GM18511 (cell line): ENCODE results near the gene CRELD2.
A peak's percentile ranks its signal among the peaks of the same experiment; 100 is the strongest.

ENCODE experiments used
- ATAC-seq: cut with Tn5 transposase; IDR thresholded peaks from one replicate; pipeline ENCODE4 v1.9.1; 2021; ENCODE audit warnings: mild to moderate bottlenecking, moderate library complexity; ENCODE audit not compliant: unreplicated experiment

CRELD2 gene

GRCh38 chr22:49928555-49929210, 10.2 kb downstream of the CRELD2 start:
- ATAC-seq: no peak

GRCh38 chr22:49929211-49929979, 11.0 kb downstream of the CRELD2 start:
- peak; percentile 45 for ATAC-seq

- no peak for ATAC-seq
Observed at GRCh38 chr22:49929994-49930575, 11.7 kb downstream of the CRELD2 start.

GRCh38 chr22:49930596-49931412, 12.4 kb downstream of the CRELD2 start:
- ATAC-seq: peak; percentile 52

- no peak for ATAC-seq
Observed at GRCh38 chr22:49933236-49934159, 15.1 kb downstream of the CRELD2 start.

GRCh38 chr22:49934160-49934890, 15.9 kb downstream of the CRELD2 start:
- no peak for ATAC-seq

- no peak for ATAC-seq
Observed at GRCh38 chr22:49934891-49935557, 16.6 kb downstream of the CRELD2 start.

GRCh38 chr22:49935561-49935960, 17.1 kb downstream of the CRELD2 start:
- ATAC-seq: no peak

GRCh38 chr22:49936018-49936972, 17.9 kb downstream of the CRELD2 start:
- ATAC-seq: peak; percentile 75

GRCh38 chr22:49936973-49937757, 18.7 kb downstream of the CRELD2 start:
- no peak for ATAC-seq

GRCh38 chr22:49937758-49938564, 19.5 kb downstream of the CRELD2 start:
- no peak for ATAC-seq

GRCh38 chr22:49938565-49939136, 20.2 kb downstream of the CRELD2 start:
- ATAC-seq: no peak

- no peak for ATAC-seq
Observed at GRCh38 chr22:49941507-49942316, 23.3 kb downstream of the CRELD2 start.

GRCh38 chr22:49942565-49943404, 24.4 kb downstream of the CRELD2 start:
- ATAC-seq: no peak
